ENCODE results near the gene FTO. TPM values are rescaled to one million over a fixed set of nuclear protein-coding genes. Genes with fewer than 3 reads are reported as not detected.

The FTO gene
- total RNA-seq, 1 experiment from 2014 or later = 57.4 TPM

DNA sequence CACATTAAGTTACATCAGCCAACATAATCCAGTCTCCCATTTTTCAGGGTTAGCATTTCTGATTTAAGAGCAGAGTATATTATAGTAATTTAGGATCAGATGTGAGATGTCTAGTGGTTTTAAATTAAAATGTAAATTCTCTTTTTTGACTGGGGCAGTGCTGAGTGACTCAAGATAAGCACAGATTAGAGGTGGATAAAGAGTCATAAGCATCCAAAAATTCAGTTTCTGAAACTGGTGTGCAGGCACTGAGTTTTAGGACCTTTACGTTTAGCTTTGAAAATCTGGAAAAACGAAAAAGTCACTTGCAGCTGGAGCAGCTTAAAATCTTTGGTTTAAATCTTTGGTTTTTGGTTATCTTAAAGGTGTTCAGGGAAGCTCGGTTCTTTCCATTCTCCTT is 190.7 kb downstream of the FTO start (continued):
- TF ChIP-seq ATF6 (CRISPR knock-in tag; IDR thresholded peaks at IDR 0.05) = no peak
- no peak for TF ChIP-seq SOX15 (CRISPR knock-in tag; IDR thresholded peaks at IDR 0.05)

- H3K9me3 Mint-ChIP-seq = no peaks in the 10 kb centered on the region
- no peak overlapping the region for H3K4me3 Mint-ChIP-seq
- ATAC-seq = no peak
- ChIA-PET CTCF (no interaction called here), POLR2A (interaction anchor here (0.6 kb wide), 1 partner anchor 1972 kb away, joined by 4 read pairs; no protein-coding TSS in a partner anchor)
- H3K27me3 Mint-ChIP-seq (ENCODE audit: low read depth) = no peaks in the 10 kb centered on the region
- DNase-seq (ENCODE audit: low spot score) = no peak
- H3K4me1 Mint-ChIP-seq = peaks cover 38% of the 10 kb centered on the region
- H3K27ac Mint-ChIP-seq = no peak overlapping the region
- TF ChIP-seq JUN (CRISPR knock-in tag; IDR thresholded peaks at IDR 0.05) (no peak), MYBL2 (CRISPR knock-in tag; IDR thresholded peaks at IDR 0.05) (no peak), FOXK1 (CRISPR knock-in tag; IDR thresholded peaks at IDR 0.05) (no peak), NR3C1 (CRISPR knock-in tag; conservative IDR thresholded peaks at IDR 0.05; ENCODE audit: low read depth) (no peak), ZNF317 (CRISPR knock-in tag; IDR thresholded peaks at IDR 0.05; ENCODE audit: borderline replicate concordance, low read depth) (no peak), NFATC4 (CRISPR knock-in tag; IDR thresholded peaks at IDR 0.05) (no peak), FOXP1 (CRISPR knock-in tag; IDR thresholded peaks at IDR 0.05; ENCODE audit: borderline replicate concordance) (no peak), SMAD4 (CRISPR knock-in tag; IDR thresholded peaks at IDR 0.05) (no peak), SOX15 (CRISPR knock-in tag; IDR thresholded peaks at IDR 0.05) (no peak), ZNF121 (CRISPR knock-in tag; IDR thresholded peaks at IDR 0.05) (no peak), ZNF232 (CRISPR knock-in tag; IDR thresholded peaks at IDR 0.05) (no peak), ATF6 (CRISPR knock-in tag; IDR thresholded peaks at IDR 0.05) (no peak), ZNF416 (CRISPR knock-in tag; IDR thresholded peaks at IDR 0.05) (no peak), ATF1 (CRISPR knock-in tag; IDR thresholded peaks at IDR 0.05) (no peak), IRF2 (CRISPR knock-in tag; IDR thresholded peaks at IDR 0.05; ENCODE audit: borderline replicate concordance, low read depth) (no peak), SMAD3 (CRISPR knock-in tag; IDR thresholded peaks at IDR 0.05; ENCODE audit: borderline replicate concordance) (no peak), OVOL2 (CRISPR knock-in tag; IDR thresholded peaks at IDR 0.05; ENCODE audit: borderline replicate concordance) (no peak)
- TF ChIP-seq, protein P1, sequence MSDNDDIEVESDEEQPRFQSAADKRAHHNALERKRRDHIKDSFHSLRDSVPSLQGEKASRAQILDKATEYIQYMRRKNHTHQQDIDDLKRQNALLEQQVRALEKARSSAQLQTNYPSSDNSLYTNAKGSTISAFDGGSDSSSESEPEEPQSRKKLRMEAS (CRISPR knock-in tag; IDR thresholded peaks at IDR 0.05) = no peak
- TF ChIP-seq, protein P2, sequence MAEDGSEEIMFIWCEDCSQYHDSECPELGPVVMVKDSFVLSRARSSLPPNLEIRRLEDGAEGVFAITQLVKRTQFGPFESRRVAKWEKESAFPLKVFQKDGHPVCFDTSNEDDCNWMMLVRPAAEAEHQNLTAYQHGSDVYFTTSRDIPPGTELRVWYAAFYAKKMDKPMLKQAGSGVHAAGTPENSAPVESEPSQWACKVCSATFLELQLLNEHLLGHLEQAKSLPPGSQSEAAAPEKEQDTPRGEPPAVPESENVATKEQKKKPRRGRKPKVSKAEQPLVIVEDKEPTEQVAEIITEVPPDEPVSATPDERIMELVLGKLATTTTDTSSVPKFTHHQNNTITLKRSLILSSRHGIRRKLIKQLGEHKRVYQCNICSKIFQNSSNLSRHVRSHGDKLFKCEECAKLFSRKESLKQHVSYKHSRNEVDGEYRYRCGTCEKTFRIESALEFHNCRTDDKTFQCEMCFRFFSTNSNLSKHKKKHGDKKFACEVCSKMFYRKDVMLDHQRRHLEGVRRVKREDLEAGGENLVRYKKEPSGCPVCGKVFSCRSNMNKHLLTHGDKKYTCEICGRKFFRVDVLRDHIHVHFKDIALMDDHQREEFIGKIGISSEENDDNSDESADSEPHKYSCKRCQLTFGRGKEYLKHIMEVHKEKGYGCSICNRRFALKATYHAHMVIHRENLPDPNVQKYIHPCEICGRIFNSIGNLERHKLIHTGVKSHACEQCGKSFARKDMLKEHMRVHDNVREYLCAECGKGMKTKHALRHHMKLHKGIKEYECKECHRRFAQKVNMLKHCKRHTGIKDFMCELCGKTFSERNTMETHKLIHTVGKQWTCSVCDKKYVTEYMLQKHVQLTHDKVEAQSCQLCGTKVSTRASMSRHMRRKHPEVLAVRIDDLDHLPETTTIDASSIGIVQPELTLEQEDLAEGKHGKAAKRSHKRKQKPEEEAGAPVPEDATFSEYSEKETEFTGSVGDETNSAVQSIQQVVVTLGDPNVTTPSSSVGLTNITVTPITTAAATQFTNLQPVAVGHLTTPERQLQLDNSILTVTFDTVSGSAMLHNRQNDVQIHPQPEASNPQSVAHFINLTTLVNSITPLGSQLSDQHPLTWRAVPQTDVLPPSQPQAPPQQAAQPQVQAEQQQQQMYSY (CRISPR knock-in tag; IDR thresholded peaks at IDR 0.05) = no peak
- TF ChIP-seq, protein P3, sequence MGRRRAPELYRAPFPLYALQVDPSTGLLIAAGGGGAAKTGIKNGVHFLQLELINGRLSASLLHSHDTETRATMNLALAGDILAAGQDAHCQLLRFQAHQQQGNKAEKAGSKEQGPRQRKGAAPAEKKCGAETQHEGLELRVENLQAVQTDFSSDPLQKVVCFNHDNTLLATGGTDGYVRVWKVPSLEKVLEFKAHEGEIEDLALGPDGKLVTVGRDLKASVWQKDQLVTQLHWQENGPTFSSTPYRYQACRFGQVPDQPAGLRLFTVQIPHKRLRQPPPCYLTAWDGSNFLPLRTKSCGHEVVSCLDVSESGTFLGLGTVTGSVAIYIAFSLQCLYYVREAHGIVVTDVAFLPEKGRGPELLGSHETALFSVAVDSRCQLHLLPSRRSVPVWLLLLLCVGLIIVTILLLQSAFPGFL (CRISPR knock-in tag; IDR thresholded peaks at IDR 0.05; ENCODE audit: borderline replicate concordance) = no peak
- no peaks in the 10 kb centered on the region for H3K36me3 Mint-ChIP-seq
Observed at GRCh38 chr16:53895433-53895832, 191.5 kb downstream of the FTO start.
